Right lobe of liver (tissue), 6 donors: Measurements from ENCODE around the gene EHF. TPM values are rescaled to one million over a fixed set of nuclear protein-coding genes. Genes with fewer than 3 reads are reported as not detected.
"Not testable (repeated sequence)": the region's sequence is repeated elsewhere in the genome, so short reads cannot be mapped to it uniquely, and the experiment has no call there.

Experiments used
- ATAC-seq, 4 donors: fragments of 200-7000 bp; cut with Tn5 transposase; one replicate each; pipeline ENCODE4 v1.9.1; 2020; ENCODE audit warnings: mild to moderate bottlenecking in 4 of 4, moderate library complexity in 4 of 4
- DNase-seq, 3 donors: peaks; one replicate each; pipeline ENCODE4 v3.0.0-alpha.2; 2020
- H3K27ac ChIP-seq, 3 donors: fragments of 200-600 bp; one replicate each; pipeline ENCODE4 v1.8.0; 2022
- H3K27me3 ChIP-seq, 2 donors: fragments of 200-600 bp; one replicate each; pipeline ENCODE4 v1.8.0; 2022
- H3K36me3 ChIP-seq, 4 donors: fragments of 200-600 bp; sonication (generic) in 1 of 4; one replicate each; pipeline versions ENCODE4 v1.5.1 to v1.8.0; 2017 to 2022; ENCODE audit warnings: control low read depth in 1 of 4
- H3K4me1 ChIP-seq, 4 donors: fragments of 200-600 bp; sonication (generic) in 1 of 4; one replicate each; pipeline versions ENCODE4 v1.5.1 to v1.8.0; 2017 to 2022; ENCODE audit warnings: control low read depth in 1 of 4
- H3K4me3 ChIP-seq, 3 donors: fragments of 200-600 bp; one replicate each; pipeline ENCODE4 v1.8.0; 2022
- H3K9me3 ChIP-seq, 4 donors: fragments of 200-600 bp; sonication (generic) in 1 of 4; one replicate each; pipeline versions ENCODE4 v1.5.1 to v1.8.0; 2017 to 2022; ENCODE audit warnings: control low read depth in 1 of 4
- POLR2A ChIP-seq: fragments of 450-650 bp; IDR thresholded peaks from one replicate; pipeline ENCODE4 v1.6.1; 2017; ENCODE audit warnings: antibody characterized with exemption, mild to moderate bottlenecking
- WGBS: methylation state at CpG from one replicate; pipeline ENCODE4 v1.1.6; 2018; ENCODE audit warnings: low coverage, low lambda C conversion rate; ENCODE audit not compliant: insufficient coverage; ENCODE audit errors: missing lambda C conversion rate; 5-methylcytosine and 5-hydroxymethylcytosine counted together
- intact Hi-C, 2 donors: fragments of 100-400 bp; cut with DNase I; formaldehyde crosslinking; loops; one replicate each; pipeline versions ENCODE4 v1.11.2 to v1.14.1; 2022
- total RNA-seq, 6 experiments: library from RNA; depleted of rRNA in 2 of 6; stranded (reverse); fragments of >200 nt in 2 of 6; fragmentation: NEBNext Ultra II Directional in 3 of 6; extraction: Animal tissue kit (Norgen Biotek cat#: 25700) in 3 of 6; gene quantifications; one replicate each; pipeline versions ENCODE4 v1.1.0 to v1.2.4, GENCODE V29; 2016 to 2023
- TF ChIP-seq, protein P1 (sequence below), 4 donors: fragments of 200-600 bp in 3 of 4; fragments of 450-650 bp in 1 of 4; IDR thresholded peaks; one replicate each; pipeline versions ENCODE4 v1.5.1 to v1.8.0; 2016 to 2022; ENCODE audit warnings: antibody characterized with exemption in 4 of 4, mild to moderate bottlenecking in 2 of 4
- donor health status: DM: no; HTN: yes; CAD: no.
- donor health status: DM: no; HTN: no; CAD: no.
- donor health status: DM: no; HTN: no; CAD: no.
- donor health status: DM: no; HTN: yes; CAD: no.
- donor health status: DM: no; HTN: yes; CAD: no.

EHF gene
- total RNA-seq, 6 experiments from 2014 or later: 1.00 to 3.3 (median 1.5) TPM

DNA sequence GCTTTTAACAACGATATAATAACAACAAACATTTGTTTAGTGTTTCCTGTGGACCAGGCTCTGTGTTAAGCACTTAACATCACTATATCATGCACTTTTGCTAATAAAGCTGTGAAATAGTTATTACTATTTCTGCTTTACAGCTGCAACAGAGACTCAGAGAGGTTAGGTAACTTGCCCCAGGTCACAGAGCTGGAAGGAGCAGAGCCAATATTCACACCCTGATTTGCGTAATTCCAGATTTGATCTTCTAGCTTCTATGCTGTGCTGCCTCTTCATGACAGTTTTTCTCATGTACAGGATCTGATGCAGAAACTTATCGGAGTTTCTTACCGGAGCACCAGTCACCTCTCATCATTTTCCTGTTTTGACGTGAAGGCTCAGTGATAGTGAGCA is 33.6 kb upstream of the EHF start:
- no peak for DNase-seq
- Histone ChIP-seq H3K27ac (no peak overlapping the region), H3K4me1 (peaks cover 0 to 22% (median 0%) of the 10 kb centered on the region in 4 donors), H3K9me3 (no peaks in the 10 kb centered on the region), H3K36me3 (no peaks in the 10 kb centered on the region), H3K27me3 (no peaks in the 10 kb centered on the region), H3K4me3 (no peak overlapping the region)
- no peak for TF ChIP-seq POLR2A
- TF ChIP-seq, protein P1, sequence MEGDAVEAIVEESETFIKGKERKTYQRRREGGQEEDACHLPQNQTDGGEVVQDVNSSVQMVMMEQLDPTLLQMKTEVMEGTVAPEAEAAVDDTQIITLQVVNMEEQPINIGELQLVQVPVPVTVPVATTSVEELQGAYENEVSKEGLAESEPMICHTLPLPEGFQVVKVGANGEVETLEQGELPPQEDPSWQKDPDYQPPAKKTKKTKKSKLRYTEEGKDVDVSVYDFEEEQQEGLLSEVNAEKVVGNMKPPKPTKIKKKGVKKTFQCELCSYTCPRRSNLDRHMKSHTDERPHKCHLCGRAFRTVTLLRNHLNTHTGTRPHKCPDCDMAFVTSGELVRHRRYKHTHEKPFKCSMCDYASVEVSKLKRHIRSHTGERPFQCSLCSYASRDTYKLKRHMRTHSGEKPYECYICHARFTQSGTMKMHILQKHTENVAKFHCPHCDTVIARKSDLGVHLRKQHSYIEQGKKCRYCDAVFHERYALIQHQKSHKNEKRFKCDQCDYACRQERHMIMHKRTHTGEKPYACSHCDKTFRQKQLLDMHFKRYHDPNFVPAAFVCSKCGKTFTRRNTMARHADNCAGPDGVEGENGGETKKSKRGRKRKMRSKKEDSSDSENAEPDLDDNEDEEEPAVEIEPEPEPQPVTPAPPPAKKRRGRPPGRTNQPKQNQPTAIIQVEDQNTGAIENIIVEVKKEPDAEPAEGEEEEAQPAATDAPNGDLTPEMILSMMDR (IDR thresholded peaks at IDR 0.05): no peak
- 78% methylated on average over 4 of the region's 5 CpGs for WGBS
- intact Hi-C loops: loop anchor here in 1 of 2 donors (10.0 kb wide), 1 partner anchor 308 kb away; no protein-coding TSS in a partner anchor
- ATAC-seq: no peak

GRCh38 chr11:34588023-34588422 is 32.9 kb upstream of the EHF start:
- Histone ChIP-seq H3K36me3 (no peaks in the 10 kb centered on the region), H3K27me3 (no peaks in the 10 kb centered on the region), H3K4me3 (no peak overlapping the region), H3K9me3 (no peaks in the 10 kb centered on the region), H3K27ac (no peak overlapping the region), H3K4me1 (peaks cover 0 to 22% (median 0%) of the 10 kb centered on the region in 4 donors)
- peak in 2 of 4 donors; percentile 32 to 38 for ATAC-seq
- 45% methylated on average over 2 of the region's 2 CpGs for WGBS
- intact Hi-C loops: loop anchor here in 1 of 2 donors (10.0 kb wide), 1 partner anchor 307 kb away; no protein-coding TSS in a partner anchor
- no peak for DNase-seq
- TF ChIP-seq POLR2A: no peak
- TF ChIP-seq, protein P1 (IDR thresholded peaks at IDR 0.05): no peak

DNA sequence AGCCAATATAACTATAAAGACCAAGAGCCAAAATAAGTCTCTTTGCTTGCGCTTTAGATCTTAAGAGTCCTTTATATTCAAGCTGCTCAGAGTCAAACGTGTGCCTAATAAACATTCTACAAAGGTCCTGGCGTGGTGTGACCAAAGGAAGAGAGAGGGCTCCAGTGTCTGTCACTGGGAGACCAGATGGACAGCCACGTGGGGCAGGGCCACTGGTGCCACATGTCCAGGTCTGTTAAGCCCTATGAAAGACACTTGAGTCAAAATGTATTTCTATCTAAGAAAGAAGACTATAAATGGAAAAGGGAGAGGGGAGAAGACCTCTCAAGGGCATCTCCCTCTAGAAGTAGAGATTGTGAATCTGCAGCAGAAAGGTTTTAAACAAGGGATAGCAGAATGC is 32.2 kb upstream of the EHF start:
- TF ChIP-seq, protein P1 (IDR thresholded peaks at IDR 0.05): no peak
- TF ChIP-seq POLR2A: no peak
- ATAC-seq (no peak), DNase-seq (no peak)
- Histone ChIP-seq H3K9me3 (no peaks in the 10 kb centered on the region), H3K27me3 (no peaks in the 10 kb centered on the region), H3K4me1 (peaks cover 0 to 15% (median 0%) of the 10 kb centered on the region in 4 donors), H3K27ac (no peak overlapping the region), H3K4me3 (no peak overlapping the region), H3K36me3 (no peaks in the 10 kb centered on the region)
- intact Hi-C loops: loop anchor here in 1 of 2 donors (10.0 kb wide), 1 partner anchor 306 kb away; no protein-coding TSS in a partner anchor
- WGBS: 77% methylated on average over 4 of the region's 4 CpGs

GRCh38 chr11:34589177-34589576 is 31.7 kb upstream of the EHF start:
- intact Hi-C loops: loop anchor here in 1 of 2 donors (10.0 kb wide), 1 partner anchor 306 kb away; no protein-coding TSS in a partner anchor
- H3K4me1 ChIP-seq: peaks cover 0 to 15% (median 0%) of the 10 kb centered on the region in 4 donors
- H3K27me3 ChIP-seq, H3K4me3 ChIP-seq, H3K36me3 ChIP-seq, H3K9me3 ChIP-seq, DNase-seq, ATAC-seq, H3K27ac ChIP-seq: not testable (repeated sequence)
- WGBS: 83% methylated on average over 7 of the region's 7 CpGs

- no peaks in the 10 kb centered on the region for H3K4me1 ChIP-seq
- no peaks in the 10 kb centered on the region for H3K9me3 ChIP-seq
- H3K27ac ChIP-seq: no peak overlapping the region
- TF ChIP-seq, protein P1 (IDR thresholded peaks at IDR 0.05): no peak
- no peak for TF ChIP-seq POLR2A
- ATAC-seq (no peak), DNase-seq (no peak)
- WGBS: 13% methylated on average over 1 of the region's 1 CpG
- H3K4me3 ChIP-seq: no peak overlapping the region
- H3K36me3 ChIP-seq: no peaks in the 10 kb centered on the region
- intact Hi-C loops: loop anchor here in 1 of 2 donors (10.0 kb wide), 1 partner anchor 52 kb away; no protein-coding TSS in a partner anchor
- no peaks in the 10 kb centered on the region for H3K27me3 ChIP-seq
Observed at GRCh38 chr11:34593085-34593484, 27.8 kb upstream of the EHF start.
